ENCODE results near the gene TUT7. TPM values are rescaled to one million over a fixed set of nuclear protein-coding genes. Genes with fewer than 3 reads are reported as not detected.
"Not testable (repeated sequence)": the region's sequence is repeated elsewhere in the genome, so short reads cannot be mapped to it uniquely, and the experiment has no call there.

Gene TUT7
- total and polyA plus RNA-seq, 5 donors from 2014 or later, result 17.3 to 75.4 (median 23.5) TPM

- H3K27ac ChIP-seq (ENCODE audit: insufficient read depth, low read length, poor library complexity, severe bottlenecking); H3K9me3 Mint-ChIP-seq; H3K4me3 Mint-ChIP-seq; DNase-seq; H3K27ac Mint-ChIP-seq; H3K27me3 Mint-ChIP-seq; H3K4me3 ChIP-seq (ENCODE audit: low read depth, low read length); H3K4me1 ChIP-seq (ENCODE audit: control insufficient read depth, insufficient read depth, low read length, poor library complexity, severe bottlenecking); H3K27me3 ChIP-seq (ENCODE audit: control insufficient read depth, insufficient read depth, low read length); H3K9me3 ChIP-seq (ENCODE audit: control insufficient read depth in 2 of 2, low read length in 2 of 2); H3K36me3 Mint-ChIP-seq; ATAC-seq (ENCODE audit: low read depth in 2 of 2): not testable (repeated sequence)
- H3K36me3 ChIP-seq (ENCODE audit: control insufficient read depth, insufficient read depth, low read length), result peaks cover 23% of the 10 kb centered on the region
- H3K4me1 Mint-ChIP-seq, result peaks cover 0 to 13% (median 9%) of the 10 kb centered on the region in 4 donors
Measured at GRCh38 chr9:86290341-86290740, 63.9 kb downstream of the TUT7 start.

DNA sequence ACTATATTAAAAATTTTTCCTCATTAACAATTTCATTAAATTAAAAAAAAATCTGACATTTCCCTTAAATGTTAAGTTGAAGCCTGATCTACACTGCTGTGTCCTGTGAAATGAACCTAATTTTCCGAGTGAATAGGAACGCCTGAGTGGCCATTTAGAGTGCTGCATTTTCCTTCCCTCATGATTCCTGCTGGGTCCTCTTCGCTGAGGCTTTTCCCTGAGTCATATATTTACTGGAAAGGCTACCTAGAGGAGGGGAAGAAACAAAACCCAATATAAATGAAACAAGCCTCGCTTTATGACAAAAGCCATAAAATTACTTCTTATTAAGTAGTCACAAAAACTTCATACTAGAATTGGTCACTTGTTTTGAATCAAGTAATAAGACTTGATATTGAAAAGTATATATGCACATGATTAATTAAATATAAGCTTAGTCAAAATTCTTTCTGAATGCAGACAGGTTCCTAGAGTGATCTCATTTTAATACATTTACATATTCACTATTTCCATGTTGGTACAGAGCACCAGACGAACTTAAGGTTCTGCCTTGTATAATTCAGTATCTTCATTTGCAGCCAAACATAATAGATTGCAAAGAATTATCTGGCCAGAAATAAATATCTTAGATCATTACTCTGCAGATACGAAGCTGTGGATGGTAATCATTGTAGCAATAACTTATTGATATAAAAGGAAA lies 65.6 kb downstream of the TUT7 start:
- no peak overlapping the region for H3K4me3 ChIP-seq (ENCODE audit: low read depth, low read length)
- no peak overlapping the region for H3K27ac Mint-ChIP-seq
- peaks cover 2 to 13% (median 9%) of the 10 kb centered on the region in 4 donors for H3K4me1 Mint-ChIP-seq
- H3K27ac ChIP-seq (ENCODE audit: insufficient read depth, low read length, poor library complexity, severe bottlenecking), result no peak overlapping the region
- peaks cover 3% of the 10 kb centered on the region for H3K36me3 Mint-ChIP-seq
- no peak overlapping the region for H3K4me3 Mint-ChIP-seq
- H3K4me1 ChIP-seq (ENCODE audit: control insufficient read depth, insufficient read depth, low read length, poor library complexity, severe bottlenecking), result no peaks in the 10 kb centered on the region
- DNase-seq, result no peak
- H3K27me3 Mint-ChIP-seq, result no peaks in the 10 kb centered on the region
- ATAC-seq (ENCODE audit: low read depth in 2 of 2), result no peak
- no peaks in the 10 kb centered on the region for H3K9me3 Mint-ChIP-seq
- H3K9me3 ChIP-seq (ENCODE audit: control insufficient read depth in 2 of 2, low read length in 2 of 2), result no peaks in the 10 kb centered on the region
- H3K27me3 ChIP-seq (ENCODE audit: control insufficient read depth, insufficient read depth, low read length), result no peaks in the 10 kb centered on the region
- peaks cover 12% of the 10 kb centered on the region for H3K36me3 ChIP-seq (ENCODE audit: control insufficient read depth, insufficient read depth, low read length)

DNA sequence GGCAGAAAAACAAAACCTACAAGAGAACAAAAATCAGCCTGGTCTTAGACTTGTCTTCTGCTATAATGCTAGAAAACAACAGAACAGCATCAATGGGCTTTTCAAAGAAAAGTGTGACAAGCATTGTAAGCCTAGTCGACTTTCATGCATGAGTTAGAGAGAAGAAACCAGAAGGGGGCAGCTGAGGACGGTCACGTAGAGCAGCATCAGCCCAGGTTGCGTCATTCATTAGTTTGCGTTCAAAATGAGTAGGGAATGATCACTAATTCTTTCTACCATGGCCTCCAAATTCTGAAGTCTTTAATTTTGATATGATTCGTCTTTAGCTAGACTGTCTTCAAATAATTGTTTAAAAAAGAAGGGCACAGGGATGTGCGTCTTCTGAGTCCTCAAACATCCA lies 67.2 kb downstream of the TUT7 start:
- H3K27ac ChIP-seq (ENCODE audit: insufficient read depth, low read length, poor library complexity, severe bottlenecking), result no peak overlapping the region
- H3K4me3 ChIP-seq (ENCODE audit: low read depth, low read length), result no peak overlapping the region
- Mint-ChIP-seq H3K27ac (no peak overlapping the region), H3K36me3 (peaks cover 3% of the 10 kb centered on the region), H3K4me1 (peaks cover 13 to 17% (median 15%) of the 10 kb centered on the region in 4 donors), H3K4me3 (no peak overlapping the region), H3K27me3 (no peaks in the 10 kb centered on the region), H3K9me3 (no peaks in the 10 kb centered on the region)
- H3K27me3 ChIP-seq (ENCODE audit: control insufficient read depth, insufficient read depth, low read length), result no peaks in the 10 kb centered on the region
- peaks cover 8% of the 10 kb centered on the region for H3K36me3 ChIP-seq (ENCODE audit: control insufficient read depth, insufficient read depth, low read length)
- ATAC-seq (ENCODE audit: low read depth in 2 of 2) (no peak), DNase-seq (peak in 2 of 3 donors; percentile 14 to 35)
- no peaks in the 10 kb centered on the region for H3K9me3 ChIP-seq (ENCODE audit: control insufficient read depth in 2 of 2, low read length in 2 of 2)
- H3K4me1 ChIP-seq (ENCODE audit: control insufficient read depth, insufficient read depth, low read length, poor library complexity, severe bottlenecking), result peaks cover 8% of the 10 kb centered on the region

DNA sequence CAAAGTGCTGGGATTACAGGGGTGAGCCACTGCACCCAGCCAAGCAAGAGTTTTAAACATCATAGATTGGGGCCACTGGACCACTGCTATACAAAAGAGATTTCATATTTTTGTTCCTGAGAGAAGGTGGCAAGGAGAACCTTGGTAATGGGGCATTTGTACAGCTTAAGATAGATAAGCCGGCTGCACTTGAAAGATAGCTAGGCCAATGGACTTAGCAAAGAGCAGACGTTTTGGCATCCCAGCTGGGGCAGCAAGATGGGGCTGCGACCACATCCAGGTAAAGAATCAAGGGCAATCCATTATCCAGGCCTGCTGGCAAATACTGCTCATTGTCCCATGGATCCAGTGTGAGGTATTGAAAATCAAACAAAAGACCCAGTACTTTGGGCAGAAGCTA lies 67.9 kb downstream of the TUT7 start:
- H3K4me3 Mint-ChIP-seq, result peak overlapping the region in 1 of 4 donors; percentile 38
- H3K36me3 Mint-ChIP-seq, result peaks cover 3% of the 10 kb centered on the region
- no peaks in the 10 kb centered on the region for H3K27me3 Mint-ChIP-seq
- H3K27ac ChIP-seq (ENCODE audit: insufficient read depth, low read length, poor library complexity, severe bottlenecking), result no peak overlapping the region
- peak overlapping the region in 1 of 3 donors; percentile 74 for H3K27ac Mint-ChIP-seq
- no peak for DNase-seq
- peaks cover 13 to 21% (median 18%) of the 10 kb centered on the region in 4 donors for H3K4me1 Mint-ChIP-seq
- H3K4me3 ChIP-seq (ENCODE audit: low read depth, low read length), result no peak overlapping the region
- H3K4me1 ChIP-seq (ENCODE audit: control insufficient read depth, insufficient read depth, low read length, poor library complexity, severe bottlenecking), result peaks cover 13% of the 10 kb centered on the region
- ATAC-seq (ENCODE audit: low read depth in 2 of 2), result no peak
- no peaks in the 10 kb centered on the region for H3K9me3 Mint-ChIP-seq
- no peaks in the 10 kb centered on the region for H3K27me3 ChIP-seq (ENCODE audit: control insufficient read depth, insufficient read depth, low read length)
- peaks cover 8% of the 10 kb centered on the region for H3K36me3 ChIP-seq (ENCODE audit: control insufficient read depth, insufficient read depth, low read length)
- H3K9me3 ChIP-seq (ENCODE audit: control insufficient read depth in 2 of 2, low read length in 2 of 2), result no peaks in the 10 kb centered on the region

DNA sequence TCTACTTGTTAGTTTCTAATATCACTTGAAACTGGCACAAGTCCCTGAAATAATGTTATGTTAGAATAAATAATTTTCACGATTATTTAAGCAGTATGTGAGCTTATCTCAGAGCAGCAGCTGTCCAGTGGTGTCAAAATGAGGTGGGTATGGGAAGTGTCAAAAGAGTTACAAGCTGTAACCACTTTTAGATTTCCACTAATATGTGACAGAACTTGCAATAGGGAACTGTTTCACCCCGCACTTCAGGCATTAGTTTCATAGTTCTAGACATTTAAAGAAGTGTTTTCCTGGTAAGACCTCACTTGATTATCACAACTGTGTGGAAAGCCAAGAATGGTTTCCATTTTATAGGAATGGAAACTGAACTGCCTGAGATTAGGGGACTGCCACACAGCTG lies 68.9 kb downstream of the TUT7 start:
- H3K4me1 Mint-ChIP-seq, result peaks cover 17 to 26% (median 23%) of the 10 kb centered on the region in 4 donors
- H3K36me3 ChIP-seq (ENCODE audit: control insufficient read depth, insufficient read depth, low read length), result peaks cover 5% of the 10 kb centered on the region

GRCh38 chr9:86282979-86283535 lies 71.2 kb downstream of the TUT7 start:
- Mint-ChIP-seq H3K27ac (peak overlapping the region; percentile 95 to 99 (median 99)), H3K27me3 (no peaks in the 10 kb centered on the region), H3K9me3 (no peaks in the 10 kb centered on the region), H3K36me3 (peaks cover 4% of the 10 kb centered on the region), H3K4me3 (peak overlapping the region; percentile 90 to 97 (median 92)), H3K4me1 (peaks cover 24 to 43% (median 35%) of the 10 kb centered on the region in 4 donors)
- Histone ChIP-seq H3K27me3 (ENCODE audit: control insufficient read depth, insufficient read depth, low read length) (no peaks in the 10 kb centered on the region), H3K4me1 (ENCODE audit: control insufficient read depth, insufficient read depth, low read length, poor library complexity, severe bottlenecking) (peaks cover 31% of the 10 kb centered on the region), H3K36me3 (ENCODE audit: control insufficient read depth, insufficient read depth, low read length) (peaks cover 7% of the 10 kb centered on the region), H3K27ac (ENCODE audit: insufficient read depth, low read length, poor library complexity, severe bottlenecking) (peak overlapping the region; percentile 97), H3K4me3 (ENCODE audit: low read depth, low read length) (peak overlapping the region; percentile 97), H3K9me3 (ENCODE audit: control insufficient read depth in 2 of 2, low read length in 2 of 2) (no peaks in the 10 kb centered on the region)
- ATAC-seq (ENCODE audit: low read depth in 2 of 2) (peak; percentile 54 to 59), DNase-seq (no peak)

More for the DNA sequence above, 68.9 kb downstream of the TUT7 start:
- no peak overlapping the region for H3K4me3 ChIP-seq (ENCODE audit: low read depth, low read length)
- H3K27ac ChIP-seq (ENCODE audit: insufficient read depth, low read length, poor library complexity, severe bottlenecking), result no peak overlapping the region
- peaks cover 3% of the 10 kb centered on the region for H3K36me3 Mint-ChIP-seq
- no peak for DNase-seq
- no peaks in the 10 kb centered on the region for H3K9me3 ChIP-seq (ENCODE audit: control insufficient read depth in 2 of 2, low read length in 2 of 2)
- H3K9me3 Mint-ChIP-seq, result no peaks in the 10 kb centered on the region
- H3K4me1 ChIP-seq (ENCODE audit: control insufficient read depth, insufficient read depth, low read length, poor library complexity, severe bottlenecking), result peaks cover 23% of the 10 kb centered on the region
- H3K27me3 ChIP-seq (ENCODE audit: control insufficient read depth, insufficient read depth, low read length), result no peaks in the 10 kb centered on the region
- peak overlapping the region in 2 of 3 donors; percentile 51 to 74 for H3K27ac Mint-ChIP-seq
- no peak for ATAC-seq (ENCODE audit: low read depth in 2 of 2)
- peak overlapping the region in 1 of 4 donors; percentile 40 for H3K4me3 Mint-ChIP-seq
- H3K27me3 Mint-ChIP-seq, result no peaks in the 10 kb centered on the region

DNA sequence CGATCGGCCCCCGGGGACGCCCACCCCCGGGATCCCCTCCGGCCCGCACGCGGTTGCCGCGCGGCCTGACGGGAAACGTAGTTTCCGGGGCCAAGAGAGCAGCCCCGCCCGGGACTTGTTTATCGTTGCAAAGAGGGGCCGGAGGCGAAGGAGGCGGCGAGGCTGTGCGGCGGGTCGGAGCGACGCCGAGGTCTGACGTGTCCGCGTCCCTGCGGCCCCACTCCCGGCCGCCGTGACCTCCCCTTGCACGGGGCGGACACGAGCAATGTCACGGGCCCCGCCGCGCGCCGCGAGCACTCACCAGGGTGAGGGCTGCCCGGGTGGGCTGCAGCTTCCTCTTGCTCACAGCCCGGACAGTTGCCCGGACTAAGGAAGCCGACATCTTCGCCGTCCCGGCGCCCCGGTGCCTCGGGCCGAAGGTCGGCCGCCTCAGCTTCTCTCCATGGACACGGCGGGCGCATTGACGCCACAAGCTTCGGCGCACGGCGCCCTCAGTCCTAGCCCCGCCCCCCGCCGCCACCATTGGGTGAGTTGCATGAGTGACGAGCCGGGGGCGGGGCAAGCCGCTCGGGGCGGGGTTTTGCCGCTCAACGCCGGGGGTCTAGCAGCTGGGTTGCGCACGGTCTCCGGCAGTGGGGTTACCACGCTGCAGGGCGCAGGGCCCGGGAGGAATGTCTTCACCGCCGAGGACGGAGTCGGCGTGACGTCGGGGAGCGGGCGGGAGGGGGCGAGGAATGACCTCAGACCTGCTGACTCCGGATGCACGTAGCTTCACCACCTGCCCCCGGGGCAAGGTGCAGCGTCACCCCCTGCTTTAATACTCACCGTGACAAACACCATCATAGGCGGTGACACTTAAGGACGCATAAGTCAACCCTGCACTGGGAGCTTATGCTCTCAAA lies 71.9 kb downstream of the TUT7 start, which contains the start of gene ISCA1:
Gene ISCA1, minus strand, starts transcription at position 462 of the 902 bp plus-strand sequence. Its CDS starts 80 bp downstream, at position 382.
- no peaks in the 10 kb centered on the region for H3K9me3 ChIP-seq (ENCODE audit: control insufficient read depth in 2 of 2, low read length in 2 of 2)
- Mint-ChIP-seq H3K27ac (peak within 1 kb of the TSS; percentile 95 to 99 (median 99)), H3K4me1 (peaks cover 31 to 50% (median 42%) of the 10 kb centered on the region in 4 donors), H3K9me3 (no peaks in the 10 kb centered on the region), H3K4me3 (peak within 1 kb of the TSS; percentile 90 to 97 (median 96)), H3K27me3 (no peaks in the 10 kb centered on the region), H3K36me3 (peaks cover 7% of the 10 kb centered on the region)
- H3K36me3 ChIP-seq (ENCODE audit: control insufficient read depth, insufficient read depth, low read length), result peaks cover 7% of the 10 kb centered on the region
- ATAC-seq (ENCODE audit: low read depth in 2 of 2) (peak; percentile 84 to 85), DNase-seq (peak; percentile 95 to 99 (median 98))
- no peaks in the 10 kb centered on the region for H3K27me3 ChIP-seq (ENCODE audit: control insufficient read depth, insufficient read depth, low read length)
- peak within 1 kb of the TSS; percentile 97 for H3K27ac ChIP-seq (ENCODE audit: insufficient read depth, low read length, poor library complexity, severe bottlenecking)
- peaks cover 31% of the 10 kb centered on the region for H3K4me1 ChIP-seq (ENCODE audit: control insufficient read depth, insufficient read depth, low read length, poor library complexity, severe bottlenecking)
- peak within 1 kb of the TSS; percentile 97 for H3K4me3 ChIP-seq (ENCODE audit: low read depth, low read length)

Data from CD4-positive, CD25-positive, alpha-beta regulatory T cell (primary cell).